Measurements from ENCODE around the gene ATXN7. TPM values are rescaled to one million over a fixed set of nuclear protein-coding genes. Genes with fewer than 3 reads are reported as not detected.

Gene ATXN7
- total and polyA plus RNA-seq, 10 of the 15 experiments (the other 5 are each of a cell fraction or from before 2014, with no cell fraction given), result 0.83 to 24.6 (median 8.5) TPM

DNA sequence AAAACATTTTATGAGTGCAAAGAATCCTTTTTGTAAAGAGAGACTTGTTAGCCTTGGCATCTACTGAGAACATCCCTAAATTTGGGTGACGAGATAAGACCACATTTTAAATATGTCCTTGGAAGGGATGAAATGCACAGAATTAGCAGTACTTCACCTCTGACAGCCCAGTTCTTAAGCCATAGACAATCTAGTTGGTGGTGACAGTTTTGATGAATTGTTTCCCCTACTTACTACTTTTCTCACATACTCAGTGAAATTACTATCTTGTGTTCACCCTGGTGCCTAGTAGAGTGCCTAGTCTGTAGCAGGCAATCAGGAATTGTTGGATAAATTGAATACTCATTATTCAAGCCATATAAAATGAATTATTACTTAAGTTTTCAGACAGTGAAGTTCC, 45.1 kb downstream of the ATXN7 start:
- POLR2A ChIA-PET, result no interaction called here

More for the DNA sequence above, 45.1 kb downstream of the ATXN7 start:
- no TSS peak for BruUV-seq (replicated peaks)
- H3K27ac ChIP-seq (ENCODE audit: control insufficient read depth, insufficient read depth), result no peak overlapping the region
- ChIA-PET CTCF (no interaction called here), SMC1A (ENCODE audit: uncharacterized antibody, unreplicated experiment) (interaction anchor here (1.4 to 2.0 kb wide), 2 partner anchors 12 to 31 kb away, joined by 9 to 10 read pairs; no protein-coding TSS in a partner anchor), RAD21 (ENCODE audit: unreplicated experiment) (no interaction called here)
- no peak for FAIRE-seq
- ATAC-seq, result no peak
- TF ChIP-seq, protein P1, sequence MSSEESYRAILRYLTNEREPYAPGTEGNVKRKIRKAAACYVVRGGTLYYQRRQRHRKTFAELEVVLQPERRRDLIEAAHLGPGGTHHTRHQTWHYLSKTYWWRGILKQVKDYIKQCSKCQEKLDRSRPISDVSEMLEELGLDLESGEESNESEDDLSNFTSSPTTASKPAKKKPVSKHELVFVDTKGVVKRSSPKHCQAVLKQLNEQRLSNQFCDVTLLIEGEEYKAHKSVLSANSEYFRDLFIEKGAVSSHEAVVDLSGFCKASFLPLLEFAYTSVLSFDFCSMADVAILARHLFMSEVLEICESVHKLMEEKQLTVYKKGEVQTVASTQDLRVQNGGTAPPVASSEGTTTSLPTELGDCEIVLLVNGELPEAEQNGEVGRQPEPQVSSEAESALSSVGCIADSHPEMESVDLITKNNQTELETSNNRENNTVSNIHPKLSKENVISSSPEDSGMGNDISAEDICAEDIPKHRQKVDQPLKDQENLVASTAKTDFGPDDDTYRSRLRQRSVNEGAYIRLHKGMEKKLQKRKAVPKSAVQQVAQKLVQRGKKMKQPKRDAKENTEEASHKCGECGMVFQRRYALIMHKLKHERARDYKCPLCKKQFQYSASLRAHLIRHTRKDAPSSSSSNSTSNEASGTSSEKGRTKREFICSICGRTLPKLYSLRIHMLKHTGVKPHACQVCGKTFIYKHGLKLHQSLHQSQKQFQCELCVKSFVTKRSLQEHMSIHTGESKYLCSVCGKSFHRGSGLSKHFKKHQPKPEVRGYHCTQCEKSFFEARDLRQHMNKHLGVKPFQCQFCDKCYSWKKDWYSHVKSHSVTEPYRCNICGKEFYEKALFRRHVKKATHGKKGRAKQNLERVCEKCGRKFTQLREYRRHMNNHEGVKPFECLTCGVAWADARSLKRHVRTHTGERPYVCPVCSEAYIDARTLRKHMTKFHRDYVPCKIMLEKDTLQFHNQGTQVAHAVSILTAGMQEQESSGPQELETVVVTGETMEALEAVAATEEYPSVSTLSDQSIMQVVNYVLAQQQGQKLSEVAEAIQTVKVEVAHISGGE (CRISPR knock-in tag; IDR thresholded peaks at IDR 0.05), result no peak
- no peak for TF ChIP-seq YY1 (IDR thresholded peaks at IDR 0.05; ENCODE audit: low read depth, low read length)
- no peak for TF ChIP-seq ESRRA (IDR thresholded peaks at IDR 0.05; ENCODE audit: low read length)
- TF ChIP-seq ZNF207 (IDR thresholded peaks at IDR 0.05; ENCODE audit: borderline replicate concordance), result no peak
- TF ChIP-seq PAX8 (IDR thresholded peaks at IDR 0.05), result no peak
- TF ChIP-seq, protein P2, sequence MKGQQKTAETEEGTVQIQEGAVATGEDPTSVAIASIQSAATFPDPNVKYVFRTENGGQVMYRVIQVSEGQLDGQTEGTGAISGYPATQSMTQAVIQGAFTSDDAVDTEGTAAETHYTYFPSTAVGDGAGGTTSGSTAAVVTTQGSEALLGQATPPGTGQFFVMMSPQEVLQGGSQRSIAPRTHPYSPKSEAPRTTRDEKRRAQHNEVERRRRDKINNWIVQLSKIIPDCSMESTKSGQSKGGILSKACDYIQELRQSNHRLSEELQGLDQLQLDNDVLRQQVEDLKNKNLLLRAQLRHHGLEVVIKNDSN (IDR thresholded peaks at IDR 0.05; ENCODE audit: borderline replicate concordance, extremely low read length, insufficient read depth, low read depth, low read length), result no peak
- TF ChIP-seq, protein P3, sequence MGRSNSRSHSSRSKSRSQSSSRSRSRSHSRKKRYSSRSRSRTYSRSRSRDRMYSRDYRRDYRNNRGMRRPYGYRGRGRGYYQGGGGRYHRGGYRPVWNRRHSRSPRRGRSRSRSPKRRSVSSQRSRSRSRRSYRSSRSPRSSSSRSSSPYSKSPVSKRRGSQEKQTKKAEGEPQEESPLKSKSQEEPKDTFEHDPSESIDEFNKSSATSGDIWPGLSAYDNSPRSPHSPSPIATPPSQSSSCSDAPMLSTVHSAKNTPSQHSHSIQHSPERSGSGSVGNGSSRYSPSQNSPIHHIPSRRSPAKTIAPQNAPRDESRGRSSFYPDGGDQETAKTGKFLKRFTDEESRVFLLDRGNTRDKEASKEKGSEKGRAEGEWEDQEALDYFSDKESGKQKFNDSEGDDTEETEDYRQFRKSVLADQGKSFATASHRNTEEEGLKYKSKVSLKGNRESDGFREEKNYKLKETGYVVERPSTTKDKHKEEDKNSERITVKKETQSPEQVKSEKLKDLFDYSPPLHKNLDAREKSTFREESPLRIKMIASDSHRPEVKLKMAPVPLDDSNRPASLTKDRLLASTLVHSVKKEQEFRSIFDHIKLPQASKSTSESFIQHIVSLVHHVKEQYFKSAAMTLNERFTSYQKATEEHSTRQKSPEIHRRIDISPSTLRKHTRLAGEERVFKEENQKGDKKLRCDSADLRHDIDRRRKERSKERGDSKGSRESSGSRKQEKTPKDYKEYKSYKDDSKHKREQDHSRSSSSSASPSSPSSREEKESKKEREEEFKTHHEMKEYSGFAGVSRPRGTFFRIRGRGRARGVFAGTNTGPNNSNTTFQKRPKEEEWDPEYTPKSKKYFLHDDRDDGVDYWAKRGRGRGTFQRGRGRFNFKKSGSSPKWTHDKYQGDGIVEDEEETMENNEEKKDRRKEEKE (IDR thresholded peaks at IDR 0.05), result no peak
- H3K79me2 ChIP-seq (ENCODE audit: control insufficient read depth, insufficient read depth, low read length), result peaks cover 12% of the 10 kb centered on the region
- no peak overlapping the region for H3K9ac ChIP-seq (ENCODE audit: control insufficient read depth, insufficient read depth, low read length)
- intact Hi-C loops (cut with micrococcal nuclease; ENCODE audit: unreplicated experiment), result no loop called here
- no peak for DNase-seq (ENCODE audit: low read depth, low spot score)
- 100% methylated on average over 1 of the region's 1 CpG for WGBS (ENCODE audit: insufficient coverage, insufficient replicate concordance, low lambda C conversion rate, missing lambda C conversion rate)
- H3K4me1 ChIP-seq (ENCODE audit: control insufficient read depth, insufficient read depth, low read length), result peaks cover 16% of the 10 kb centered on the region
- no peaks in the 10 kb centered on the region for H3K27me3 ChIP-seq (replicated peaks in 1 of 2; ENCODE audit: control insufficient read depth in 2 of 2, insufficient read depth in 2 of 2, low read length in 1 of 2)
- peaks cover 1 to 4% of the 10 kb centered on the region in 2 experiments; a peak in 2 of 4 replicates for H3K36me3 ChIP-seq (ENCODE audit: control insufficient read depth in 2 of 2, insufficient read depth in 2 of 2, low read length in 1 of 2)
- H3K9me3 ChIP-seq (replicated peaks; ENCODE audit: control insufficient read depth, insufficient read depth, low read length), result no peaks in the 10 kb centered on the region
- no peak overlapping the region for H3K4me3 ChIP-seq
- H4K20me1 ChIP-seq (ENCODE audit: control insufficient read depth, insufficient read depth), result no peaks in the 10 kb centered on the region
- no peak overlapping the region for H3K4me2 ChIP-seq (ENCODE audit: control insufficient read depth, insufficient read depth)
- no peak overlapping the region for H2AFZ ChIP-seq (ENCODE audit: control insufficient read depth, low read depth, low read length)
- in situ Hi-C loops (cut with MboI), result no loop called here

All from GM12878 (cell line).